Fibroblast of pulmonary artery (primary cell): ENCODE data around the gene ARFRP1.

Experiments
- DNase-seq: peaks from one replicate; pipeline ENCODE4 v3.0.0-alpha.2; 2010; ENCODE audit warnings: low read depth
- H3K4me3 ChIP-seq: replicated peaks from 2 replicates; pipeline ENCODE4 v1.5.1; 2011; ENCODE audit warnings: low read depth, mild to moderate bottlenecking, control low read depth, low read length, moderate library complexity
- CTCF ChIP-seq: IDR thresholded peaks from 2 replicates; pipeline ENCODE4 v1.5.1; 2011; ENCODE audit warnings: mild to moderate bottlenecking, control low read depth, low read length, inconsistent platforms; ENCODE audit errors: missing control alignments

ARFRP1 gene

DNA sequence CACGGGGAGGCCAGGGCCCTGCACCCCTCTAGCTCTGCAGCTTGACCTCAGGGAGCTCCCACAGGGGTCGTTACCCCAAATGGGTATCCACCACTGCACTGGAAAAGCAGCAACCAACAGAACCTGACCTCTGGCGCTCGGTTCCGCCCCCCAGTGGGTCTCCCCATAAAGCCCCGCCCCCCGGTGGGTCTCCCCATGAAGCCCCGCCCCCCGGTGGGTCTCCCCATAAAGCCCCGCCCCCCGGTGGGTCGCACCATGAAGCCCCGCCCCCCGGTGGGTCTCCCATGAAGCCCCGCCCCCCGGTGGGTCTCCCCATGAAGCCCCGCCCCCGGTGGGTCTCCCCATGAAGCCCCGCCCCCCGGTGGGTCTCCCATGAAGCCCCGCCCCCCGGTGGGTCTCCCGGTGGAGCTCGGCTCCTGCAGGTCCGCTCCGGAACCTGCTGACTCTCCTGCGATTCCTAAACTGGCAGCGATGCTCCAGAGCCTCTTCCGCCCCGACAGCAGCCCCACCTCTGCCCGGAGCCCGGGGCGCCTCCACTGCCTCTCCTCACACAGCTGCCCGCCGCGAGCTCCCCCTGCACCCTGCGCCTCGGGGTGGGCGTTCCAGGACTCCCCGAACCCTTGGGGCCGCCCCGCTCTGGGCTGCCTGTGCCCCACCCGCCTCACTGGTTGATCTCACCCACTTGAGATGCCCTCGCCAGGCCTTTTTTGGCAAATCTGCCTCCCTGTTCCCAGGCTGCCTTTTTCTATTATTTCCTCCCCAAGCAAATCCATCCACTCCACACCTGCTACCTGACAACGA, 43.9 kb upstream of the ARFRP1 start:
- no peak for TF ChIP-seq CTCF
- DNase-seq: no peak
- no peak overlapping the region for H3K4me3 ChIP-seq

DNA sequence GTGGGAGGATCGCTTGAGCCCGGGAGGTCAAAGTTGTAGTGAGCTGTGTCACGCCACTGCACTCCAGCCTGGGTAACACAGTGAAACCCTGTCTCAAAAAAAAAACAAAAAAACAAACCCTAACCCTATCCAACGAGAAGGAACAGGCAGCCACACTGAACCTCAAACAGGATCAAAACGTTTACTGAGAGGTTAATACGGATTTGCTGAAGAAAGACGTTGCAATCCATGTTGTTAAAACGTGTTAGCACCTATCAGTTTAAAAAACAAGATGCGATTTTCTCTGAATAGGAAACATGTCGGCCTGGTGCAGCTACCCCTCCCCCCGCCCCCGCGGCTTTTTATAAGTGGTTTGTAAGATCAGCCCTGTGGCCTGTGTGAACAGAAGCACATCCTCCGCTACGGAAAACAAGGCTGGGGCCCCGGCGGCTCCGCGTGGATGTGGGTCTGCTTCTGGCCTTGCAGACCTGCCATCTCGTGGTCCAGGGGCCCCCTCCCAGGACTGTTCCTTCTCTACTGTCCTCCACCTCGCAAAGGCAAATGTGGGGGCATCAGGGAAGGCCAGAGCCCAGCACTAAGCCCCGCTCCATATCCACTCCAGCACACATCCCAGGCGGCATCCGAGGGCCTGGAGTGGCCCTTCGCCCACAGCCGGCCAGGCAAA, 43.2 kb upstream of the ARFRP1 start:
- no peak for TF ChIP-seq CTCF
- no peak overlapping the region for H3K4me3 ChIP-seq
- no peak for DNase-seq

GRCh38 chr20:63749597-63750508, 42.1 kb upstream of the ARFRP1 start:
- no peak for TF ChIP-seq CTCF
- DNase-seq: no peak
- H3K4me3 ChIP-seq: no peak overlapping the region

DNA sequence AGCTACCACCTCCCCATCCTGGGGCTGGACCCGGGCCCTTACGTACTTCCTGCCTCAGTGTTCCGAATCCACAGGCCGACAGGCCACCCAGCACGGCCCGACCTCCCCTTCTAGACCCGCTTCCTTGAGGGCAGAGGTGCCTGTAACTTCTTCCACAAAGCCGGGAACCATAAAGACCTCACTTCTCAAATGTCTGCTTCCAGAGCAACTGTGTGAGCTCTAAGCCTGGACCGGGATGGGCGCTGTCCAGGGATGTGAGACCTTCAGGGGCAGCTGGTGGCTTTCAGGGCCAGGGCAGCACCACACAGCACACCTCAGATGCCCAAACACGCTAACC, 41.1 kb upstream of the ARFRP1 start:
- no peak for DNase-seq
- H3K4me3 ChIP-seq: no peak overlapping the region
- no peak for TF ChIP-seq CTCF

DNA sequence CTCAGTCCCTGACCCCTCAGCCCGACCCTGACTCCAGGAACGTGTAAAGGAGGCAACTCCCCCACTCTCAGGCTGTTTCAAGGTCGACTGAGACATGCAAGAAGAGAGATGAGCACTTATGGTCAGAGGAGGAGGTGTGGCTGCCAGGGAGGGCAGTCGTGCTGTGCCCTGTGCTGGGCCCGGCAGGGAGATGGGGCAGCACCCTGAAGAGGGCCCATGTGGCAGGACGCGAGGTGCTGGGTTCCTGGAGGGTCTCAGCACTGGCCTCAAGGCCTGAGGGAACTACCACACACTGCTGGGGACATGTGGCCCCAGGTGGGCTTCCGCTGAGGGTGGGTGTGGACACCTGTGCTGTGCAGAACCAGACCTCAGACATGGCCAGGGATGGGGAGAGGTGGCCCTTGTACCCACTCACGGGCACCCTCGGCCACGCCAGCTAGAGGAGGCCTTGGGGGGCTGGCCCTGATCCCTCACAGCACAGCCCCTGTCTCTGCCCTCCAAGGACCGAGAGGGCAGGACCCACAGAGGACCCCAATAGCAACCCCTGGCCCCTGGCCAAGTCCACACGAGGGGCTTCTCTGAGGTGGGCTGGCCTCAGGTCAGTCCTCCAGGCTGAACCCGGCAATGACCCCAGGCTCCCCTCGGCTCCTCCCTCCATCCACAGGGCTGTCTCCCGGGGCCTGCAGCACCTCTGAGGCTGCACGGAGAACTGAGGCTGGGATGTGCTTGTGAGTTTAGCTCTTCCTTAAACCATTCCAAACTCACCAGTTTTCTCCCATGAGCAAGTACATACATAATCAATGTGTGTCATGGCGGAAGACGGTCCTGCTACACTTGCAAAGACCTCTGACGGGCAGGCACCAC, 40.5 kb upstream of the ARFRP1 start:
- no peak for DNase-seq
- H3K4me3 ChIP-seq: no peak overlapping the region
- TF ChIP-seq CTCF: no peak

- H3K4me3 ChIP-seq: no peak overlapping the region
- no peak for DNase-seq
- no peak for TF ChIP-seq CTCF
Measured at GRCh38 chr20:63747622-63748069, 39.9 kb upstream of the ARFRP1 start.
